Effector CD8-positive, alpha-beta T cell (primary cell): ENCODE data around the gene KMO.

Experiments
- DNase-seq: peaks from one replicate; lab custom pipeline; 2025; lab: John Stamatoyannopoulos, UW
- total RNA-seq, 4 experiments: gene quantifications; one replicate each; lab custom pipeline; 2026; lab: John Stamatoyannopoulos, UW

The KMO gene
- 0 reads per million in 4 experiments for total RNA-seq

GRCh38 chr1:241532162-241532531 is at the start of gene KMO:
Gene KMO, plus strand, starts transcription at chr1:241532378. Its CDS starts 67 bp downstream, at chr1:241532445.
- no peak for DNase-seq

- no peak for DNase-seq
Measured at GRCh38 chr1:241482761-241483250, 49.4 kb upstream of the KMO start.

GRCh38 chr1:241485145-241485544 is 47.0 kb upstream of the KMO start:
- no peak for DNase-seq

- DNase-seq, result no peak
Measured at GRCh38 chr1:241485554-241485992, 46.6 kb upstream of the KMO start.

- DNase-seq, result no peak
Measured at GRCh38 chr1:241488739-241489138, 43.4 kb upstream of the KMO start.

- DNase-seq, result no peak
Measured at GRCh38 chr1:241495741-241496140, 36.4 kb upstream of the KMO start.

GRCh38 chr1:241499910-241500309 is 32.3 kb upstream of the KMO start:
- no peak for DNase-seq

- no peak for DNase-seq
Measured at GRCh38 chr1:241503444-241503843, 28.7 kb upstream of the KMO start.

- DNase-seq, result no peak
Measured at GRCh38 chr1:241507189-241507863, 24.9 kb upstream of the KMO start.

- DNase-seq, result no peak
Measured at GRCh38 chr1:241513378-241513777, 18.8 kb upstream of the KMO start.

GRCh38 chr1:241518476-241519307 is 13.5 kb upstream of the KMO start:
- DNase-seq, result no peak

- peak; percentile 87 for DNase-seq
Measured at GRCh38 chr1:241519308-241520079, 12.7 kb upstream of the KMO start, which contains the start of gene FH. Gene FH, minus strand, starts transcription at chr1:241519755. Its CDS starts 33 bp downstream, at chr1:241519722.

GRCh38 chr1:241520080-241520465 is 12.1 kb upstream of the KMO start:
- DNase-seq, result no peak

GRCh38 chr1:241521718-241522117 is 10.5 kb upstream of the KMO start:
- DNase-seq, result no peak

- DNase-seq, result no peak
Measured at GRCh38 chr1:241525026-241525425, 7.2 kb upstream of the KMO start.

GRCh38 chr1:241527146-241527545 is 5.0 kb upstream of the KMO start:
- no peak for DNase-seq

GRCh38 chr1:241531195-241532161 is 700 bp upstream of the KMO start:
- no peak for DNase-seq

- DNase-seq, result no peak
Measured at GRCh38 chr1:241532864-241533263, 686 bp downstream of the KMO start.

GRCh38 chr1:241533326-241534115 is 1.3 kb downstream of the KMO start:
- no peak for DNase-seq

- DNase-seq, result no peak
Measured at GRCh38 chr1:241536304-241536703, 4.1 kb downstream of the KMO start.
